ENCODE data around the gene GHRL.

GHRL gene

GRCh38 chr3:10277115-10277625, 15.6 kb downstream of the GHRL start:
- no peak overlapping the region for H3K4me2 ChIP-seq (ENCODE audit: low read depth, low read length, poor library complexity, severe bottlenecking)
- TF ChIP-seq EZH2phosphoT487 (conservative IDR thresholded peaks at IDR 0.05; ENCODE audit: low read length) (no peak), CTCF (IDR thresholded peaks at IDR 0.05; ENCODE audit: insufficient read depth, low read length, poor library complexity, severe bottlenecking) (no peak)

GRCh38 chr3:10274601-10275000, 18.1 kb downstream of the GHRL start:
- H3K27ac ChIP-seq (ENCODE audit: low read depth, low read length), result no peak overlapping the region
- no peaks in the 10 kb centered on the region for H3K27me3 ChIP-seq (ENCODE audit: low read length)
- no peaks in the 10 kb centered on the region for H3F3A ChIP-seq (ENCODE audit: insufficient read depth)
- H4K20me1 ChIP-seq (ENCODE audit: low read depth, low read length), result peaks cover 11% of the 10 kb centered on the region; the same call in 1 of the 2 replicates
- H3K36me3 ChIP-seq (ENCODE audit: low read length), result peaks cover 12% of the 10 kb centered on the region
- TF ChIP-seq CTCF (IDR thresholded peaks at IDR 0.05; ENCODE audit: insufficient read depth, low read length, poor library complexity, severe bottlenecking), result no peak
- no peak for TF ChIP-seq EZH2phosphoT487 (conservative IDR thresholded peaks at IDR 0.05; ENCODE audit: low read length)
- H3K9ac ChIP-seq (ENCODE audit: low read length), result no peak overlapping the region
- H2AFZ ChIP-seq (ENCODE audit: low read depth, low read length, severe bottlenecking), result no peak overlapping the region
- H3K9me2 ChIP-seq (replicated peaks; ENCODE audit: insufficient read depth, low read length), result no peaks in the 10 kb centered on the region
- peaks cover 72% of the 10 kb centered on the region for H3K79me2 ChIP-seq (ENCODE audit: insufficient read depth, low read length)
- no peak overlapping the region for H3K4me3 ChIP-seq (ENCODE audit: insufficient read depth, low read length, poor library complexity, severe bottlenecking)
- no peak overlapping the region for H3K4me2 ChIP-seq (ENCODE audit: low read depth, low read length, poor library complexity, severe bottlenecking)
- H3K9me3 ChIP-seq (ENCODE audit: insufficient read depth, low read length), result no peaks in the 10 kb centered on the region

More at GRCh38 chr3:10277115-10277625, 15.6 kb downstream of the GHRL start:
- Histone ChIP-seq H2AFZ (ENCODE audit: low read depth, low read length, severe bottlenecking) (no peak overlapping the region), H4K20me1 (ENCODE audit: low read depth, low read length) (peaks cover 11% of the 10 kb centered on the region; the same call in 1 of the 2 replicates), H3K9ac (ENCODE audit: low read length) (no peak overlapping the region), H3K36me3 (ENCODE audit: low read length) (0 out of 2 replicates have a peak, but pooled peaks cover 8% of the 10 kb centered on the region), H3K4me3 (ENCODE audit: insufficient read depth, low read length, poor library complexity, severe bottlenecking) (no peak overlapping the region), H3K27ac (ENCODE audit: low read depth, low read length) (no peak overlapping the region), H3F3A (ENCODE audit: insufficient read depth) (peaks cover 2% of the 10 kb centered on the region; the same call in 1 of the 2 replicates), H3K79me2 (ENCODE audit: insufficient read depth, low read length) (peaks cover 46% of the 10 kb centered on the region), H3K9me2 (replicated peaks; ENCODE audit: insufficient read depth, low read length) (no peaks in the 10 kb centered on the region), H3K27me3 (ENCODE audit: low read length) (no peaks in the 10 kb centered on the region), H3K9me3 (ENCODE audit: insufficient read depth, low read length) (no peaks in the 10 kb centered on the region)

- H3K79me2 ChIP-seq (ENCODE audit: insufficient read depth, low read length), result peaks cover 80% of the 10 kb centered on the region
- peaks cover 12% of the 10 kb centered on the region for H3K36me3 ChIP-seq (ENCODE audit: low read length)
- H3K9ac ChIP-seq (ENCODE audit: low read length), result no peak overlapping the region
- TF ChIP-seq EZH2phosphoT487 (conservative IDR thresholded peaks at IDR 0.05; ENCODE audit: low read length), result no peak
- no peak for TF ChIP-seq CTCF (IDR thresholded peaks at IDR 0.05; ENCODE audit: insufficient read depth, low read length, poor library complexity, severe bottlenecking)
- no peak overlapping the region for H2AFZ ChIP-seq (ENCODE audit: low read depth, low read length, severe bottlenecking)
- no peaks in the 10 kb centered on the region for H3K9me3 ChIP-seq (ENCODE audit: insufficient read depth, low read length)
- H3K4me3 ChIP-seq (ENCODE audit: insufficient read depth, low read length, poor library complexity, severe bottlenecking), result no peak overlapping the region
- H3K27me3 ChIP-seq (ENCODE audit: low read length), result no peaks in the 10 kb centered on the region
- no peaks in the 10 kb centered on the region for H3F3A ChIP-seq (ENCODE audit: insufficient read depth)
- no peak overlapping the region for H3K27ac ChIP-seq (ENCODE audit: low read depth, low read length)
- no peaks in the 10 kb centered on the region for H3K9me2 ChIP-seq (replicated peaks; ENCODE audit: insufficient read depth, low read length)
- peaks cover 11% of the 10 kb centered on the region; the same call in 1 of the 2 replicates for H4K20me1 ChIP-seq (ENCODE audit: low read depth, low read length)
- H3K4me2 ChIP-seq (ENCODE audit: low read depth, low read length, poor library complexity, severe bottlenecking), result no peak overlapping the region
Measured at GRCh38 chr3:10273702-10274305, 18.9 kb downstream of the GHRL start.
